Left ventricle myocardium inferior (tissue), 1 donor: ENCODE data around the gene KIAA1671. TPM values are rescaled to one million over a fixed set of nuclear protein-coding genes. Genes with fewer than 3 reads are reported as not detected.

ENCODE experiments used
- DNase-seq: peaks from one replicate; pipeline ENCODE4 v3.0.0-alpha.2; 2020
- H3K27ac ChIP-seq: fragments of 200-600 bp; replicated peaks from 2 replicates; pipeline ENCODE4 v1.8.0; 2021
- H3K27me3 ChIP-seq: fragments of 200-600 bp; 2 replicates; pipeline ENCODE4 v1.8.0; 2021; ENCODE audit warnings: low read depth
- H3K36me3 ChIP-seq: fragments of 200-600 bp; 2 replicates; pipeline ENCODE4 v1.8.0; 2021
- H3K4me1 ChIP-seq: fragments of 200-600 bp; 2 replicates; pipeline ENCODE4 v1.8.0; 2021
- H3K4me3 ChIP-seq: fragments of 200-600 bp; 2 replicates; pipeline ENCODE4 v1.8.0; 2021; ENCODE audit warnings: mild to moderate bottlenecking, moderate library complexity
- H3K9me3 ChIP-seq: fragments of 200-600 bp; replicated peaks from 2 replicates; pipeline ENCODE4 v1.8.0; 2021
- CTCF ChIP-seq: fragments of 200-600 bp; IDR thresholded peaks from 2 replicates; pipeline ENCODE4 v1.8.0; 2021; ENCODE audit warnings: antibody characterized with exemption, mild to moderate bottlenecking, borderline replicate concordance
- intact Hi-C: fragments of 100-400 bp; cut with micrococcal nuclease; formaldehyde crosslinking; loops from one replicate; pipeline ENCODE4 v1.11.0; 2022
- total RNA-seq: library from RNA; stranded (reverse); fragmentation: NEBNext Ultra II Directional; extraction: Animal tissue kit (Norgen Biotek cat#: 25700); gene quantifications from one replicate; pipeline ENCODE4 v1.2.1, GENCODE V29; 2021
- donor health status: DM: no; HTN: yes; CAD: no; lungs with severe emphysema.

The KIAA1671 gene
- total RNA-seq, 1 donor from 2014 or later, result 12.2 TPM

- Histone ChIP-seq H3K27ac (peak overlapping the region; percentile 27), H3K4me1 (no peaks in the 10 kb centered on the region), H3K27me3 (no peaks in the 10 kb centered on the region), H3K36me3 (peaks cover 6% of the 10 kb centered on the region), H3K4me3 (no peak overlapping the region), H3K9me3 (peaks cover 9% of the 10 kb centered on the region)
- intact Hi-C loops, result no loop called here
- DNase-seq, result no peak
- TF ChIP-seq CTCF, result no peak
These were observed 26.1 kb upstream of the KIAA1671 start for GRCh38 chr22:24926428-24926725.

GRCh38 chr22:24926849-24927579, 25.5 kb upstream of the KIAA1671 start:
- Histone ChIP-seq H3K4me3 (no peak overlapping the region), H3K36me3 (peaks cover 6% of the 10 kb centered on the region), H3K9me3 (peaks cover 9% of the 10 kb centered on the region), H3K4me1 (no peaks in the 10 kb centered on the region), H3K27ac (no peak overlapping the region), H3K27me3 (no peaks in the 10 kb centered on the region)
- intact Hi-C loops, result no loop called here
- DNase-seq, result no peak
- TF ChIP-seq CTCF, result no peak

- intact Hi-C loops, result no loop called here
- H3K36me3 ChIP-seq, result peaks cover 6% of the 10 kb centered on the region
- H3K27ac ChIP-seq, result no peak overlapping the region
- H3K4me3 ChIP-seq, result no peak overlapping the region
- TF ChIP-seq CTCF, result no peak
- peaks cover 9% of the 10 kb centered on the region for H3K9me3 ChIP-seq
- H3K4me1 ChIP-seq, result no peaks in the 10 kb centered on the region
- no peak for DNase-seq
- no peaks in the 10 kb centered on the region for H3K27me3 ChIP-seq
These were observed 24.2 kb upstream of the KIAA1671 start for GRCh38 chr22:24928322-24928721.

- no peak for TF ChIP-seq CTCF
These were observed 21.8 kb upstream of the KIAA1671 start for GRCh38 chr22:24930678-24931077.

GRCh38 chr22:24935771-24936483, 16.6 kb upstream of the KIAA1671 start:
- Histone ChIP-seq H3K36me3 (no peaks in the 10 kb centered on the region), H3K27ac (no peak overlapping the region), H3K4me3 (no peak overlapping the region), H3K4me1 (no peaks in the 10 kb centered on the region), H3K9me3 (no peaks in the 10 kb centered on the region), H3K27me3 (no peaks in the 10 kb centered on the region)
- DNase-seq, result no peak
- intact Hi-C loops, result loop anchor here (5.0 kb wide), 1 partner anchor 116 kb away; no protein-coding TSS in a partner anchor
- TF ChIP-seq CTCF, result no peak

More at GRCh38 chr22:24930678-24931077, 21.8 kb upstream of the KIAA1671 start:
- no peaks in the 10 kb centered on the region for H3K27me3 ChIP-seq
- DNase-seq, result no peak
- H3K9me3 ChIP-seq, result peaks cover 9% of the 10 kb centered on the region
- no peaks in the 10 kb centered on the region for H3K4me1 ChIP-seq
- no peak overlapping the region for H3K27ac ChIP-seq
- intact Hi-C loops, result no loop called here
- H3K36me3 ChIP-seq, result no peaks in the 10 kb centered on the region
- H3K4me3 ChIP-seq, result no peak overlapping the region
